Measurements from ENCODE around the gene PTPRK. TPM values are rescaled to one million over a fixed set of nuclear protein-coding genes. Genes with fewer than 3 reads are reported as not detected.

PTPRK gene
- total and polyA plus RNA-seq, 3 experiments from 2014 or later, result 0.74 to 23.0 (median 21.3) TPM

GRCh38 chr6:128350416-128351254, 169.8 kb downstream of the PTPRK start:
- POLR2A ChIA-PET, result no interaction called here
- no peaks in the 10 kb centered on the region for H3K27me3 ChIP-seq (ENCODE audit: insufficient read depth, low read length, poor library complexity, severe bottlenecking)
- no peaks in the 10 kb centered on the region for H3K36me3 ChIP-seq (ENCODE audit: insufficient read depth, low read length)
- H3K27me3 Mint-ChIP-seq, result peaks cover 0 to 6% of the 10 kb centered on the region in 2 donors
- H3K27ac Mint-ChIP-seq, result no peak overlapping the region
- H3K9me3 ChIP-seq (ENCODE audit: low read length), result no peaks in the 10 kb centered on the region
- H3K27ac ChIP-seq (ENCODE audit: low read depth, low read length), result no peak overlapping the region
- H3K9me3 Mint-ChIP-seq, result no peaks in the 10 kb centered on the region
- no peaks in the 10 kb centered on the region for H3K4me1 ChIP-seq (ENCODE audit: insufficient read depth, low read length)
- CTCF ChIA-PET, result no interaction called here
- no peak overlapping the region for H3K4me3 ChIP-seq (ENCODE audit: low read length)
- H3K36me3 Mint-ChIP-seq, result no peaks in the 10 kb centered on the region
- H3K4me1 Mint-ChIP-seq, result no peaks in the 10 kb centered on the region
- no peak for DNase-seq
- no peak overlapping the region for H3K4me3 Mint-ChIP-seq

GRCh38 chr6:128347123-128347522, 173.3 kb downstream of the PTPRK start:
- no peaks in the 10 kb centered on the region for H3K4me1 ChIP-seq (ENCODE audit: insufficient read depth, low read length)
- CTCF ChIA-PET, result interaction anchor here (1.5 kb wide), 1 partner anchor 10 kb away, joined by 3 read pairs; no protein-coding TSS in a partner anchor
- DNase-seq, result no peak
- H3K9me3 Mint-ChIP-seq, result no peaks in the 10 kb centered on the region
- no peaks in the 10 kb centered on the region for H3K4me1 Mint-ChIP-seq
- H3K4me3 Mint-ChIP-seq, result no peak overlapping the region
- no peaks in the 10 kb centered on the region for H3K36me3 ChIP-seq (ENCODE audit: insufficient read depth, low read length)
- no peaks in the 10 kb centered on the region for H3K36me3 Mint-ChIP-seq
- POLR2A ChIA-PET, result no interaction called here
- no peak overlapping the region for H3K4me3 ChIP-seq (ENCODE audit: low read length)
- no peaks in the 10 kb centered on the region for H3K9me3 ChIP-seq (ENCODE audit: low read length)
- H3K27ac ChIP-seq (ENCODE audit: low read depth, low read length), result no peak overlapping the region
- peaks cover 5% of the 10 kb centered on the region for H3K27me3 ChIP-seq (ENCODE audit: insufficient read depth, low read length, poor library complexity, severe bottlenecking)
- H3K27me3 Mint-ChIP-seq, result peaks cover 0 to 21% of the 10 kb centered on the region in 2 donors
- no peak overlapping the region for H3K27ac Mint-ChIP-seq

GRCh38 chr6:128346569-128346968, 173.8 kb downstream of the PTPRK start:
- Mint-ChIP-seq H3K36me3 (no peaks in the 10 kb centered on the region), H3K9me3 (no peaks in the 10 kb centered on the region), H3K4me3 (no peak overlapping the region), H3K4me1 (no peaks in the 10 kb centered on the region), H3K27me3 (peaks cover 0 to 21% of the 10 kb centered on the region in 2 donors), H3K27ac (no peak overlapping the region)
- CTCF ChIA-PET, result interaction anchor here (1.5 kb wide), 1 partner anchor 9 kb away, joined by 3 read pairs; no protein-coding TSS in a partner anchor
- H3K4me1 ChIP-seq (ENCODE audit: insufficient read depth, low read length), result no peaks in the 10 kb centered on the region
- no peaks in the 10 kb centered on the region for H3K36me3 ChIP-seq (ENCODE audit: insufficient read depth, low read length)
- no peaks in the 10 kb centered on the region for H3K9me3 ChIP-seq (ENCODE audit: low read length)
- no peak overlapping the region for H3K27ac ChIP-seq (ENCODE audit: low read depth, low read length)
- DNase-seq, result no peak
- POLR2A ChIA-PET, result no interaction called here
- peaks cover 5% of the 10 kb centered on the region for H3K27me3 ChIP-seq (ENCODE audit: insufficient read depth, low read length, poor library complexity, severe bottlenecking)
- no peak overlapping the region for H3K4me3 ChIP-seq (ENCODE audit: low read length)

GRCh38 chr6:128345278-128345677, 175.1 kb downstream of the PTPRK start:
- Histone ChIP-seq H3K27ac (ENCODE audit: low read depth, low read length) (no peak overlapping the region), H3K4me3 (ENCODE audit: low read length) (no peak overlapping the region), H3K27me3 (ENCODE audit: insufficient read depth, low read length, poor library complexity, severe bottlenecking) (peaks cover 5% of the 10 kb centered on the region), H3K9me3 (ENCODE audit: low read length) (no peaks in the 10 kb centered on the region), H3K4me1 (ENCODE audit: insufficient read depth, low read length) (no peaks in the 10 kb centered on the region), H3K36me3 (ENCODE audit: insufficient read depth, low read length) (no peaks in the 10 kb centered on the region)
- no peaks in the 10 kb centered on the region for H3K9me3 Mint-ChIP-seq
- CTCF ChIA-PET, result no interaction called here
- no peaks in the 10 kb centered on the region for H3K36me3 Mint-ChIP-seq
- no peak overlapping the region for H3K27ac Mint-ChIP-seq
- peaks cover 0 to 21% of the 10 kb centered on the region in 2 donors for H3K27me3 Mint-ChIP-seq
- POLR2A ChIA-PET, result no interaction called here
- H3K4me1 Mint-ChIP-seq, result no peaks in the 10 kb centered on the region
- H3K4me3 Mint-ChIP-seq, result no peak overlapping the region
- DNase-seq, result no peak

- Histone ChIP-seq H3K4me3 (ENCODE audit: low read length) (no peak overlapping the region), H3K4me1 (ENCODE audit: insufficient read depth, low read length) (no peaks in the 10 kb centered on the region), H3K27ac (ENCODE audit: low read depth, low read length) (no peak overlapping the region), H3K36me3 (ENCODE audit: insufficient read depth, low read length) (no peaks in the 10 kb centered on the region), H3K9me3 (ENCODE audit: low read length) (no peaks in the 10 kb centered on the region), H3K27me3 (ENCODE audit: insufficient read depth, low read length, poor library complexity, severe bottlenecking) (peaks cover 5% of the 10 kb centered on the region)
- ChIA-PET POLR2A (no interaction called here), CTCF (no interaction called here)
- Mint-ChIP-seq H3K27ac (no peak overlapping the region), H3K4me3 (no peak overlapping the region), H3K9me3 (no peaks in the 10 kb centered on the region), H3K4me1 (no peaks in the 10 kb centered on the region), H3K27me3 (peaks cover 0 to 21% of the 10 kb centered on the region in 2 donors), H3K36me3 (no peaks in the 10 kb centered on the region)
- DNase-seq, result no peak
These were observed 176.7 kb downstream of the PTPRK start for GRCh38 chr6:128343706-128344105.

- no peak overlapping the region for H3K4me3 ChIP-seq (ENCODE audit: low read length)
- no peaks in the 10 kb centered on the region for H3K36me3 ChIP-seq (ENCODE audit: insufficient read depth, low read length)
- ChIA-PET POLR2A (no interaction called here), CTCF (no interaction called here)
- H3K27me3 ChIP-seq (ENCODE audit: insufficient read depth, low read length, poor library complexity, severe bottlenecking), result peaks cover 5% of the 10 kb centered on the region
- Mint-ChIP-seq H3K27me3 (peaks cover 0 to 10% of the 10 kb centered on the region in 2 donors), H3K27ac (no peak overlapping the region), H3K4me3 (no peak overlapping the region), H3K36me3 (no peaks in the 10 kb centered on the region), H3K9me3 (no peaks in the 10 kb centered on the region), H3K4me1 (no peaks in the 10 kb centered on the region)
- no peak overlapping the region for H3K27ac ChIP-seq (ENCODE audit: low read depth, low read length)
- H3K4me1 ChIP-seq (ENCODE audit: insufficient read depth, low read length), result no peaks in the 10 kb centered on the region
- no peaks in the 10 kb centered on the region for H3K9me3 ChIP-seq (ENCODE audit: low read length)
- DNase-seq, result no peak
These were observed 180.6 kb downstream of the PTPRK start for GRCh38 chr6:128339635-128340450.

- no peaks in the 10 kb centered on the region for H3K9me3 Mint-ChIP-seq
- Histone ChIP-seq H3K27ac (ENCODE audit: low read depth, low read length) (no peak overlapping the region), H3K27me3 (ENCODE audit: insufficient read depth, low read length, poor library complexity, severe bottlenecking) (no peaks in the 10 kb centered on the region), H3K4me1 (ENCODE audit: insufficient read depth, low read length) (no peaks in the 10 kb centered on the region), H3K36me3 (ENCODE audit: insufficient read depth, low read length) (no peaks in the 10 kb centered on the region), H3K4me3 (ENCODE audit: low read length) (no peak overlapping the region), H3K9me3 (ENCODE audit: low read length) (no peaks in the 10 kb centered on the region)
- CTCF ChIA-PET, result interaction anchor here (1.0 kb wide), 1 partner anchor 10 kb away, joined by 3 read pairs; no protein-coding TSS in a partner anchor
- no peak for DNase-seq
- POLR2A ChIA-PET, result no interaction called here
- no peak overlapping the region for H3K4me3 Mint-ChIP-seq
- no peak overlapping the region for H3K27ac Mint-ChIP-seq
- no peaks in the 10 kb centered on the region for H3K36me3 Mint-ChIP-seq
- no peaks in the 10 kb centered on the region for H3K27me3 Mint-ChIP-seq
- H3K4me1 Mint-ChIP-seq, result no peaks in the 10 kb centered on the region
These were observed 182.8 kb downstream of the PTPRK start for GRCh38 chr6:128337619-128338018.

- Mint-ChIP-seq H3K4me1 (no peaks in the 10 kb centered on the region), H3K4me3 (no peak overlapping the region), H3K27me3 (peaks cover 0 to 2% of the 10 kb centered on the region in 2 donors), H3K27ac (no peak overlapping the region), H3K36me3 (no peaks in the 10 kb centered on the region), H3K9me3 (no peaks in the 10 kb centered on the region)
- no peak overlapping the region for H3K27ac ChIP-seq (ENCODE audit: low read depth, low read length)
- CTCF ChIA-PET, result interaction anchor here (2.1 kb wide), 1 partner anchor 599 kb away, joined by 5 read pairs; no protein-coding TSS in a partner anchor
- H3K9me3 ChIP-seq (ENCODE audit: low read length), result no peaks in the 10 kb centered on the region
- H3K4me1 ChIP-seq (ENCODE audit: insufficient read depth, low read length), result no peaks in the 10 kb centered on the region
- H3K27me3 ChIP-seq (ENCODE audit: insufficient read depth, low read length, poor library complexity, severe bottlenecking), result no peaks in the 10 kb centered on the region
- POLR2A ChIA-PET, result no interaction called here
- no peaks in the 10 kb centered on the region for H3K36me3 ChIP-seq (ENCODE audit: insufficient read depth, low read length)
- no peak for DNase-seq
- no peak overlapping the region for H3K4me3 ChIP-seq (ENCODE audit: low read length)
These were observed 183.8 kb downstream of the PTPRK start for GRCh38 chr6:128336436-128337095.

Data from CD8-positive, alpha-beta memory T cell (primary cell).